NOMO-1 treated with dmso at 0.1 percent for 144 hours (cell line): Measurements from ENCODE around the gene LIN7A.

Source experiments
- DNase-seq: peaks from one replicate; lab custom pipeline; 2025; ENCODE audit not compliant: unreplicated experiment; lab: John Stamatoyannopoulos, UW

The LIN7A gene

DNA sequence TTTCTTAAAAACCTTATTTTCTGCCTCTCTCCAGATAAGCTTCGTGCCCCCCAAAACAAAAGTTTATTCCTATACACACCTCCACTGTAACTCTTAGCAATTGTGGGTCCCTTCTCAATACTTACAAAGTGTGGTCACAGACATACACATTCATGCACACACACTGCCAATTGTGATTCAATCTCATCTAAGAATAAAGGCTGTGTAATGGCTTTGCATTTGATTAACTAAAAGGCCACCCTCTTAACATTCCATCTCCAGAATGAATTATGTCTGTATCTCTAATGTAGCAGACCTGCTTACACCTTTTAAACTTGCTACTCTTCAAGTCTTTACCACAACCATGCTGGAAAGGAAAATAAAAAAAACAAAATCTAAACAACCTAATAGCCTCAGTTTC is 171.5 kb downstream of the LIN7A start:
- DNase-seq, result no peak

DNA sequence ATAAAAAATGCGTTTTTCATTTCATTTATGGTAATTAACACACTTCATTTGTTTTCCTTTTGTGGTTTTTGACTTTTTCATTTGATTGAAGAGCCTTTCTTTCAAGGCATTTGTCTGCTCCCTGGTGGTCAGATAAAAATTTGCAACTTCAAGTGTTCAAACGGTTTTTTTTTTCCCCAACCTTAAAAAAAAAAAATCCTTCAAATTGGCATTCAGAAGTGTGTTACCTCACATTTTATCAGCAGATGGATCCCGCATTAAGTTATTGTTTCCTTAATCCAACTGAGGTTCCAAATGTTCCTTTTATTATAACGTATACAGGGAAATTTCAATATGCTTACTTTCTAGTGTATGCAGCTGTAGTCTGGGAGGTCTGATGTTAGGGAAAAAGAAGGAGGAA is 173.9 kb downstream of the LIN7A start:
- DNase-seq, result no peak

DNA sequence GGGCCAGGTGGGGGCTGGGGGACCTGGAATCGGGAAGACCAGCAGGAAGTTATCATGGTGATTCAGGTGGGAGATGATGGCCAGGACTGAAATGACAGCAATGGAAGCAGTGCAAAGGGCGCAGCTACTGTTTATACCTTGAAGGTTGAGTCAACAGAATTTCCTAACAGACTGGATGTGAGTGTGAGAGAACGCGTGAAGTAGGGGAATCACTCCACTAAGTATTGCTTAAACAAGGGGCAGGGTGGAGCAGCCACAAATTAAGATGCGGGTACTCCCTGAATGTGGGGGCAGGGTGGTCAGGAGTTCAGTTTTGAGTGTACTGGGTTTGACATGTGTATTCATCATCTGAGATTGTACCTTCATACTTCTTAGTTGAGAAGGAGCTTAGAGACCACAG is 175.9 kb downstream of the LIN7A start:
- DNase-seq, result no peak

DNA sequence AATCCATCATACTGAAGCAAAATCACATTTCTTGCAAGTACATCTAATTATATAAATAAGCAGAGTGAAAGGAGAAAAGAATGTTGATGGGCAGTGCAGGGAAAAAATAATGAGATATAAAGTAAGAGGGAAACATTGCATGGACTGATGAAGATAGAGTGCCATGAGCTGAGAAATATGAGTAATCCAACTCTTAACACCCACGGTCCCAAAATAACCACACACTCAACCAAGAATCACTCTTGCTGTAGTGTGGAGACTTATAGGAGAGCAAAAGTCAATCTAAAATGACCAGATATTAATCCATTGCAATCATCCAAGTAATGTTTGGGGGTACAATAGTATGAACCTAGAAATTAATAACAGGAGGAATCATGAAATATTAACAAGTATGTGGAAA is 180.9 kb downstream of the LIN7A start:
- no peak for DNase-seq

DNA sequence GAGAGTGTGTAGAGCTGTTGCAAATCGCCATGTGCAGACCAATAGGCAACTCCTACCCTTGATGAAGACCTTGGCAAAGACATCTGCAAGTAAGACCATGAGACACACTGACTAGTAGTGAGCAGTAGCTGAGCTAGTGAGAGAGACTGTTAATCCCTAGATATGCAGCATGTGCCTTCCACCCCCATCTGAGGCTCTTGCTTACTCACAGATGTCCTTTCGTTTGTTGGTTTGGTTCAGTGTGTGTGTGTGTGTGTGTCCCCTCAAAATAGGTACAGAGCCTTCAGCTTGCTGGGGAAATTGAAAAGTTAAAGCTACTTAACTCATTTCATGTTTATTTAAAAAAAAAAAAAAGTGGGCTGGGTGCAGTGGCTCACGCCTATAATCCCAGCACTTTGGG is 183.5 kb downstream of the LIN7A start:
- no peak for DNase-seq

DNA sequence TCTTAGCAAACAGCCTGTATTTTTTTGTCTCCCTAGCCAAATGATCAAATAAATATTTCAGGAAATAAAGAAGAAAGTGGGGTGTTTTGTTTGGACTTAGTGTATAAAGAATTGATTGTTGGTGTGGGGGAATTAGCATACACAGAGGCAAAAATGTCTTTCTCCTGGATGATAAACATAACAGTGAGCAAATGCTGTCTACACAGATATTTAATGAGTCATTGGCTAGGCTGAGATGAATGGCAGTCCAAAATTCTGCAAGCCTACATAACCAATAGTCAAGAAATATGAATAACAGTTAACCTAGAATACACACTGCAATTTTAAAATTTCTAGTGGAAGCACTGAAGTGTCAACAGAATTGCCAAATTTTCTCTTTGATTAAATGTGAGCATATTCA is 185.3 kb downstream of the LIN7A start:
- DNase-seq, result no peak

DNA sequence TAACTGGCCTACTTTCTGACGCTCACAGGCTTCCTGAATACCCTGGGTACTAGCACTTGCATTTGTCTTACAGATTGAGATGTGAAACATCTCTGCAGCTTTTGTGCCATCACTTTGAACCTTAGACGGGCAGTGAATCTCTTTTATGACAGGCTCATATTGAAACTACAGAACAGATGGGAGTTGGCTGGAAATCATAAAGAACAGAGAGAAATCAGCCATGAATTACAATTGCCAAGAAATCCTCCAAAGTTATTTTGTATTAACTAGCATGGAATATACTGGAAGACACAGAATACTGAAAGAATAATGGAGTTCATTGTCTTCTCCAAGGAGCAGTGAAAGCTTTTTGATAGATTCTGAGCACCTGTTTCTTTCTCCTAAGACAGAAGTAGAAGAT is 188.3 kb downstream of the LIN7A start:
- no peak for DNase-seq

DNA sequence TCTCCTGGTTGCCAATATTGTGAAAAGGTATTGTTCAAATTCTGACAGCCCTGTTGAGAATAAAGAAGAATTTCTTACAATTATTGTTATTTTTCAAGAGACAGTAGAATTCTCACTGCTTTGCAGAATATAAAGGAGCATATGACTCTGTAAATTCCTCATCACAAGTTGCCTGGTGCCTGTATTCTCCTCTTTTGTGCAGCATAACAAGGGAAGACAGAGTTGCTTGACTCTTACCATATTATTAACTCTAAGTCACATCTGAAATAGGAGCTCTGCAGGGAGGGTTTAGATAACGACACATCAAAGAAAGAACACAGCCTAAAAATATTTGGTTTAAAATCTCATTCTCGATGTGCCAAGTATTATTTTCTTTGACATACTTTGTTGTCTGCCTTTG is 189.9 kb downstream of the LIN7A start:
- no peak for DNase-seq

DNA sequence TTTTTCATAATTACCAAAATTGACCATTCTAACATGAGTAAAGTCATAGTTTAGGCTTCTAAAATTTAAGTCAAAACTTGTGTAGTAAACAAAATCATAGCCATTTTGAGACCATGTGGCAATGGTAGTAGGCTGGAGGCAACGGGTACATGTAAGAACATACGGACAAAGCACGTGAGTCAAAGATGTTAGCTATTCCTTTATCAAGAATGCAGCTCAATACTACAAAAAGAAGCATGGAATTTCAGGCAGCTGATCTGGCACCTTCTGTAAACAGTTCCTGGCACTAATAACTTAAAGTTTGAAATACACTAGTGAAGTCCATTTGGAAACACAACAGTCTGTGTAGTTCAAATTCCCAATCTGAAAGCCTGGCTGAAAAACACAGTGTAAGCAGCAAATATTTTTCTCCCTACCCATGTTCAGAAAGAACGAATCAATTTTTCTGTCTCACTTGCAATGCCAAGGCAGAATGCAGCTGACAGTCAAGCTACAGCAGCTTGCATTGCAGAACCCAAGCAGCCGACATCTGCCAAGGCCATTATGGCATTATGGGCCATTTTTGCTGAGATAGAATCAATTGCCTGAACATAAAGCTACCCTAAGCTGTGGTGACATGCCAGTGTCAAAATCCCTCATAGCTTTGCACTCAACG is 191.8 kb downstream of the LIN7A start:
- DNase-seq, result no peak
